ENCODE results near the gene CD180.

DNA sequence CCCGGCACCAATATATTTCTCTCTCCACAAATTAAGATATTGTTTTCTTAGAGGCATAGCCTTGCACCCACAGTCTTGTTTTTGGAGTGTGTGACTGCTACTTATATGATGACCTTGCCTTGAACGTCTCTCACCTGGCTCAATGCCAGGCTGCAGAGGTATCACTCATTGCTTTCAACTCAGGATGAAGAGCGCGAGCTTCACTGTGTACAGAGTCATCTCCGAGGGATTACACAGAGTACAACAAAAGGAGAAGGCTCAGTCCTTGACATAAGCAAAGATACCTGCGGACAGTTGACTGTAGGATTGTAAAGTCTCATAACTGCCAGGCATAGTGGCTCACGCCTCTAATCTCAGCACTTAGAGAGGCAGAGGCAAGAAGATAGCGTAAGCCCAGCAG lies 53.8 kb downstream of the CD180 start:
- TF ChIP-seq, protein P1, sequence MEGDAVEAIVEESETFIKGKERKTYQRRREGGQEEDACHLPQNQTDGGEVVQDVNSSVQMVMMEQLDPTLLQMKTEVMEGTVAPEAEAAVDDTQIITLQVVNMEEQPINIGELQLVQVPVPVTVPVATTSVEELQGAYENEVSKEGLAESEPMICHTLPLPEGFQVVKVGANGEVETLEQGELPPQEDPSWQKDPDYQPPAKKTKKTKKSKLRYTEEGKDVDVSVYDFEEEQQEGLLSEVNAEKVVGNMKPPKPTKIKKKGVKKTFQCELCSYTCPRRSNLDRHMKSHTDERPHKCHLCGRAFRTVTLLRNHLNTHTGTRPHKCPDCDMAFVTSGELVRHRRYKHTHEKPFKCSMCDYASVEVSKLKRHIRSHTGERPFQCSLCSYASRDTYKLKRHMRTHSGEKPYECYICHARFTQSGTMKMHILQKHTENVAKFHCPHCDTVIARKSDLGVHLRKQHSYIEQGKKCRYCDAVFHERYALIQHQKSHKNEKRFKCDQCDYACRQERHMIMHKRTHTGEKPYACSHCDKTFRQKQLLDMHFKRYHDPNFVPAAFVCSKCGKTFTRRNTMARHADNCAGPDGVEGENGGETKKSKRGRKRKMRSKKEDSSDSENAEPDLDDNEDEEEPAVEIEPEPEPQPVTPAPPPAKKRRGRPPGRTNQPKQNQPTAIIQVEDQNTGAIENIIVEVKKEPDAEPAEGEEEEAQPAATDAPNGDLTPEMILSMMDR (IDR thresholded peaks at IDR 0.05; ENCODE audit: low read depth, low read length, poor library complexity, severe bottlenecking): no peak
- TF ChIP-seq EZH2phosphoT487 (IDR thresholded peaks at IDR 0.05; ENCODE audit: borderline replicate concordance, low read length): no peak

All from DOHH2 (cell line).